HFF-Myc (cell line): ENCODE measurements around the gene KIAA0586.
A peak's percentile ranks its signal among the peaks of the same experiment; 100 is the strongest.

Experiments used
- DNase-seq: peaks from one replicate; pipeline ENCODE4 v3.0.0-alpha.2; 2011; ENCODE audit warnings: low read depth; ENCODE audit errors: extremely low read depth
- H3K4me3 ChIP-seq: replicated peaks from 2 replicates; pipeline ENCODE4 v1.5.1; 2011; ENCODE audit warnings: low read depth, mild to moderate bottlenecking, control low read depth, low read length
- CTCF ChIP-seq: IDR thresholded peaks from 2 replicates; pipeline ENCODE4 v1.5.1; 2012; ENCODE audit warnings: mild to moderate bottlenecking, low read depth, low read length, control low read depth; ENCODE audit errors: missing control alignments

Gene KIAA0586

GRCh38 chr14:58428118-58428683 is 682 bp downstream of the KIAA0586 start:
- no peak for TF ChIP-seq CTCF
- H3K4me3 ChIP-seq, result peak overlapping the region; percentile 96
- DNase-seq, result peak; percentile 22

GRCh38 chr14:58430156-58430555 is 2.6 kb downstream of the KIAA0586 start:
- DNase-seq, result no peak
- TF ChIP-seq CTCF, result no peak
- H3K4me3 ChIP-seq, result no peak overlapping the region; the same call in 1 of the 2 replicates

- H3K4me3 ChIP-seq, result no peak overlapping the region
- TF ChIP-seq CTCF, result no peak
Measured at GRCh38 chr14:58439476-58439875, 12.0 kb downstream of the KIAA0586 start.

GRCh38 chr14:58444627-58445026 is 17.1 kb downstream of the KIAA0586 start:
- no peak overlapping the region for H3K4me3 ChIP-seq
- no peak for TF ChIP-seq CTCF

More at GRCh38 chr14:58439476-58439875, 12.0 kb downstream of the KIAA0586 start:
- no peak for DNase-seq

GRCh38 chr14:58455593-58456265 is 28.2 kb downstream of the KIAA0586 start:
- DNase-seq, result no peak
- no peak for TF ChIP-seq CTCF

More at GRCh38 chr14:58444627-58445026, 17.1 kb downstream of the KIAA0586 start:
- DNase-seq, result no peak

GRCh38 chr14:58460772-58461171 is 33.3 kb downstream of the KIAA0586 start:
- no peak for TF ChIP-seq CTCF
- no peak overlapping the region for H3K4me3 ChIP-seq
- DNase-seq, result no peak

More at GRCh38 chr14:58455593-58456265, 28.2 kb downstream of the KIAA0586 start:
- H3K4me3 ChIP-seq, result no peak overlapping the region
